BJ (cell line): ENCODE results near the gene UBLCP1. TPM values are rescaled to one million over a fixed set of nuclear protein-coding genes. Genes with fewer than 3 reads are reported as not detected.

Experiments
- CTCF ChIA-PET: fragments of 350-600 bp; formaldehyde crosslinking; extraction: SDS; loops from one replicate; lab custom pipeline; 2021; ENCODE audit warnings: antibody characterized with exemption, inconsistent platforms; lab: Yijun Ruan, JAX
- POLR2A ChIA-PET: fragments of 300-600 bp; sonication (Branson Sonifier 250); formaldehyde crosslinking; extraction: SDS; loops from one replicate; lab custom pipeline; 2021; ENCODE audit warnings: antibody characterized with exemption; lab: Charles Lee
- DNase-seq: peaks from one replicate; pipeline ENCODE4 v3.0.0-alpha.2; 2011; ENCODE audit warnings: low read depth
- H3K27me3 ChIP-seq: 2 replicates; pipeline ENCODE4 v1.6.0; 2011; ENCODE audit warnings: low read length; ENCODE audit not compliant: control insufficient read depth, insufficient read depth
- H3K36me3 ChIP-seq: 2 replicates; pipeline ENCODE4 v1.5.1; 2011; ENCODE audit warnings: low read length; ENCODE audit not compliant: control insufficient read depth, insufficient read depth
- H3K4me3 ChIP-seq: 2 replicates; pipeline ENCODE4 v1.5.1; 2011; ENCODE audit warnings: low read depth, mild to moderate bottlenecking, control low read depth, low read length
- polyA plus RNA-seq: library from polyadenylated mRNA; depleted of rRNA; stranded (reverse); fragments of >200 nt; gene quantifications from 2 replicates; pipeline ENCODE4 v1.2.3, GENCODE V29; 2011; rRNA removed
- small RNA-seq: library from RNA; depleted of rRNA; stranded (forward); fragments of <200 nt; gene quantifications from one replicate; pipeline ENCODE3, GENCODE V24; 2012; ENCODE audit warnings: low replicate concordance, low read depth; ENCODE audit not compliant: insufficient read length
- TF ChIP-seq, protein P1 (sequence below): IDR thresholded peaks from 2 replicates; pipeline ENCODE4 v1.5.1; 2011; ENCODE audit warnings: low read depth, mild to moderate bottlenecking, control low read depth, inconsistent platforms, low read length, moderate library complexity; ENCODE audit not compliant: insufficient read depth

Gene UBLCP1
- polyA plus RNA-seq, 1 experiment: 8.8 TPM

DNA sequence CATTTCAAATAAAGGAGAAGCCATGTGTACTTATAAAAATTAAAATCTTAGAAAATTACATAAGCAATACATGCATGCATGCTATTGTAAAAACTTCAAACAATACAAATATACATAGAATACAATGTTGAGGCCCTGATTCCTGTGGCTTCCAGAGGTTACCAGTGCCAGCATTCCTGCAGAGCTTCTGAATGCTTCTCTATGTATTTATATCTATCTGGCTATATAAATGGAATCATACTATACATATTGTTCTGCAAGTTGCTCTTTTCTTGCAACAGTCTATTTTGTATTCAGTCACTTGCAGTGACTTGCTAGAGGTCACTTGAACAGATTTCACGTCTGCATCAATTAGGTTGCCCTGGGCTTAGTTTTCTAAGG is 70.4 kb downstream of the UBLCP1 start:
- POLR2A ChIA-PET: no interaction called here
- no peaks in the 10 kb centered on the region; the same call in 1 of the 2 replicates for H3K27me3 ChIP-seq
- CTCF ChIA-PET: no interaction called here
- no peaks in the 10 kb centered on the region for H3K36me3 ChIP-seq
- DNase-seq: no peak
- TF ChIP-seq, protein P1, sequence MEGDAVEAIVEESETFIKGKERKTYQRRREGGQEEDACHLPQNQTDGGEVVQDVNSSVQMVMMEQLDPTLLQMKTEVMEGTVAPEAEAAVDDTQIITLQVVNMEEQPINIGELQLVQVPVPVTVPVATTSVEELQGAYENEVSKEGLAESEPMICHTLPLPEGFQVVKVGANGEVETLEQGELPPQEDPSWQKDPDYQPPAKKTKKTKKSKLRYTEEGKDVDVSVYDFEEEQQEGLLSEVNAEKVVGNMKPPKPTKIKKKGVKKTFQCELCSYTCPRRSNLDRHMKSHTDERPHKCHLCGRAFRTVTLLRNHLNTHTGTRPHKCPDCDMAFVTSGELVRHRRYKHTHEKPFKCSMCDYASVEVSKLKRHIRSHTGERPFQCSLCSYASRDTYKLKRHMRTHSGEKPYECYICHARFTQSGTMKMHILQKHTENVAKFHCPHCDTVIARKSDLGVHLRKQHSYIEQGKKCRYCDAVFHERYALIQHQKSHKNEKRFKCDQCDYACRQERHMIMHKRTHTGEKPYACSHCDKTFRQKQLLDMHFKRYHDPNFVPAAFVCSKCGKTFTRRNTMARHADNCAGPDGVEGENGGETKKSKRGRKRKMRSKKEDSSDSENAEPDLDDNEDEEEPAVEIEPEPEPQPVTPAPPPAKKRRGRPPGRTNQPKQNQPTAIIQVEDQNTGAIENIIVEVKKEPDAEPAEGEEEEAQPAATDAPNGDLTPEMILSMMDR: no peak
- no peak overlapping the region for H3K4me3 ChIP-seq

Small RNA genes within 50 kb of the gene (small RNA-seq; reads per million reads assigned to genes)
- gene RF00263: not detected
- gene RNU4ATAC2P: not detected

Other genes with a start within 250 kb of the UBLCP1 start
- gene EBF1, start 163.4 kb upstream of the UBLCP1 start, polyA plus RNA-seq: 1.7 and 2.7 TPM in 2 replicates
- gene RNF145, start 53.7 kb upstream of the UBLCP1 start, polyA plus RNA-seq: 27.9 and 34.7 TPM in 2 replicates
- 0.04 TPM in 1 of 2 replicates, not detected in the other for gene IL12B, start 67.2 kb downstream of the UBLCP1 start, polyA plus RNA-seq